ENCODE results near the gene CACNA2D3. TPM values are rescaled to one million over a fixed set of nuclear protein-coding genes. Genes with fewer than 3 reads are reported as not detected.

CACNA2D3 gene
- total RNA-seq, 1 donor from 2014 or later = not detected

DNA sequence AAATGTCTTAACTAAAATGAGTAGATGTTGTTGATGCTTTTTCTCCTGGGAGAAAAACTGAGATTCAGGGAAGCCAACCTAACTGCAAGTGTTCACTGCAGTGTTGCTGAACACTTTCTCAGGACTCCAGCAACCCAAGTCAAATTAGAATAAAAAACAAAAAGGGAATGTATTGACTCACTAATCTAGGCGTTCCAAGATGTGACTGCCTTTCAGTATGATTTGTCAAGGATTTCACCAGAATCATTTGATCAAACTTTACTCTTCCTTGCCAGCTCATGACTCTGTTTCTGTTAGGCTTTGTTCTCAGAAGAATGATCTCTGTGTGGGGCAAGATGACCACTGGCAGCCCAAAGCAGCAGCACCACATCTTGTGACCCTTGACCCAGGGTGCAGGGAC, 364.0 kb downstream of the CACNA2D3 start:
- H3K4me1 Mint-ChIP-seq = peaks cover 23% of the 10 kb centered on the region
- Histone ChIP-seq H3K9me3 (ENCODE audit: low read depth) (no peaks in the 10 kb centered on the region), H3K36me3 (no peaks in the 10 kb centered on the region), H3K4me3 (no peak overlapping the region), H3K4me2 (no peak overlapping the region), H3K4me1 (no peaks in the 10 kb centered on the region), H3K27me3 (no peaks in the 10 kb centered on the region), H3K9ac (no peak overlapping the region), H3F3A (ENCODE audit: low read depth) (no peaks in the 10 kb centered on the region), H3K79me2 (ENCODE audit: low read depth) (no peaks in the 10 kb centered on the region), H4K20me1 (ENCODE audit: low read depth) (no peaks in the 10 kb centered on the region), H3K27ac (no peak overlapping the region), H2AFZ (replicated peaks) (no peak overlapping the region)
- H3K36me3 Mint-ChIP-seq = no peaks in the 10 kb centered on the region
- H3K27me3 Mint-ChIP-seq (ENCODE audit: insufficient read depth, low read depth) = no peaks in the 10 kb centered on the region
- peaks cover 6% of the 10 kb centered on the region for H3K9me3 Mint-ChIP-seq
- DNase-seq (ENCODE audit: low spot score) = no peak
- TF ChIP-seq EZH2 (IDR thresholded peaks at IDR 0.05) (no peak), EZH2phosphoT487 (IDR thresholded peaks at IDR 0.05) (no peak)
- TF ChIP-seq, protein P1, sequence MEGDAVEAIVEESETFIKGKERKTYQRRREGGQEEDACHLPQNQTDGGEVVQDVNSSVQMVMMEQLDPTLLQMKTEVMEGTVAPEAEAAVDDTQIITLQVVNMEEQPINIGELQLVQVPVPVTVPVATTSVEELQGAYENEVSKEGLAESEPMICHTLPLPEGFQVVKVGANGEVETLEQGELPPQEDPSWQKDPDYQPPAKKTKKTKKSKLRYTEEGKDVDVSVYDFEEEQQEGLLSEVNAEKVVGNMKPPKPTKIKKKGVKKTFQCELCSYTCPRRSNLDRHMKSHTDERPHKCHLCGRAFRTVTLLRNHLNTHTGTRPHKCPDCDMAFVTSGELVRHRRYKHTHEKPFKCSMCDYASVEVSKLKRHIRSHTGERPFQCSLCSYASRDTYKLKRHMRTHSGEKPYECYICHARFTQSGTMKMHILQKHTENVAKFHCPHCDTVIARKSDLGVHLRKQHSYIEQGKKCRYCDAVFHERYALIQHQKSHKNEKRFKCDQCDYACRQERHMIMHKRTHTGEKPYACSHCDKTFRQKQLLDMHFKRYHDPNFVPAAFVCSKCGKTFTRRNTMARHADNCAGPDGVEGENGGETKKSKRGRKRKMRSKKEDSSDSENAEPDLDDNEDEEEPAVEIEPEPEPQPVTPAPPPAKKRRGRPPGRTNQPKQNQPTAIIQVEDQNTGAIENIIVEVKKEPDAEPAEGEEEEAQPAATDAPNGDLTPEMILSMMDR (IDR thresholded peaks at IDR 0.05) = no peak
- H3K4me3 Mint-ChIP-seq = no peak overlapping the region
- H3K27ac Mint-ChIP-seq = peak overlapping the region; percentile 57

GRCh38 chr3:54488297-54488696, 365.9 kb downstream of the CACNA2D3 start:
- no peaks in the 10 kb centered on the region for H3K27me3 ChIP-seq
- H3K27me3 Mint-ChIP-seq (ENCODE audit: insufficient read depth, low read depth) = no peaks in the 10 kb centered on the region
- TF ChIP-seq, protein P1 (IDR thresholded peaks at IDR 0.05) = no peak
- TF ChIP-seq EZH2 (IDR thresholded peaks at IDR 0.05) (no peak), EZH2phosphoT487 (IDR thresholded peaks at IDR 0.05) (no peak)
- no peaks in the 10 kb centered on the region for H3F3A ChIP-seq (ENCODE audit: low read depth)
- H3K36me3 ChIP-seq = no peaks in the 10 kb centered on the region
- no peak overlapping the region for H3K27ac ChIP-seq
- no peak overlapping the region for H3K4me2 ChIP-seq
- H3K36me3 Mint-ChIP-seq = no peaks in the 10 kb centered on the region
- H2AFZ ChIP-seq (replicated peaks) = no peak overlapping the region
- no peaks in the 10 kb centered on the region for H3K4me1 ChIP-seq
- H4K20me1 ChIP-seq (ENCODE audit: low read depth) = no peaks in the 10 kb centered on the region
- H3K9me3 Mint-ChIP-seq = peaks cover 6% of the 10 kb centered on the region
- H3K4me3 Mint-ChIP-seq = no peak overlapping the region
- peaks cover 16% of the 10 kb centered on the region for H3K4me1 Mint-ChIP-seq
- DNase-seq (ENCODE audit: low spot score) = no peak
- no peaks in the 10 kb centered on the region for H3K9me3 ChIP-seq (ENCODE audit: low read depth)
- H3K27ac Mint-ChIP-seq = no peak overlapping the region
- H3K4me3 ChIP-seq = no peak overlapping the region
- no peaks in the 10 kb centered on the region for H3K79me2 ChIP-seq (ENCODE audit: low read depth)
- no peak overlapping the region for H3K9ac ChIP-seq

DNA sequence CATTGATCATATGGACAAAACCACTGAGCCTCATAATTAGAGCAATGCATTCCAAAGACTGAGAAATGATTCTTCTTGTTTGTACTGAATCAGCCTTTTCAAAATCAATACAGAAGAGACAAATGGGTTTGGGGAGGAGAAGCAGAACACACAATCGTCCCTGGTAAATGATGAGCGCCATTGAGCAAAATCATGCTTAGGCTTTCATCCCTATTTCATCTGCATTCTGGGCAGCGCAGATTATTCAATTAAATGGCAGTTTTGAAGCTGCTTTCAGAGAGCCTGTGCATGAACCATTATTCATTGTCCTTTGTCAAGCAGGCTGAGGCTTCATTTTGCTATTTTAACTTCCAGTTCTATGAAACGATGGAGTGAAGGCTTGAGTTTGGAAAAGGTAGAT, 371.9 kb downstream of the CACNA2D3 start:
- DNase-seq (ENCODE audit: low spot score) = no peak
- no peak overlapping the region for H3K9ac ChIP-seq
- H3K4me3 ChIP-seq = no peak overlapping the region
- Mint-ChIP-seq H3K4me1 (no peaks in the 10 kb centered on the region), H3K9me3 (peaks cover 13% of the 10 kb centered on the region), H3K36me3 (no peaks in the 10 kb centered on the region), H3K27ac (no peak overlapping the region), H3K4me3 (no peak overlapping the region), H3K27me3 (ENCODE audit: insufficient read depth, low read depth) (no peaks in the 10 kb centered on the region)
- TF ChIP-seq EZH2 (IDR thresholded peaks at IDR 0.05) = no peak
- no peak for TF ChIP-seq EZH2phosphoT487 (IDR thresholded peaks at IDR 0.05)
- TF ChIP-seq, protein P1 (IDR thresholded peaks at IDR 0.05) = no peak
- no peaks in the 10 kb centered on the region for H3K27me3 ChIP-seq
- H3F3A ChIP-seq (ENCODE audit: low read depth) = no peaks in the 10 kb centered on the region
- H3K79me2 ChIP-seq (ENCODE audit: low read depth) = no peaks in the 10 kb centered on the region
- no peak overlapping the region for H3K27ac ChIP-seq
- peaks cover 3% of the 10 kb centered on the region for H3K36me3 ChIP-seq
- no peaks in the 10 kb centered on the region for H4K20me1 ChIP-seq (ENCODE audit: low read depth)
- H3K9me3 ChIP-seq (ENCODE audit: low read depth) = no peaks in the 10 kb centered on the region
- no peak overlapping the region for H2AFZ ChIP-seq (replicated peaks)
- no peak overlapping the region for H3K4me2 ChIP-seq
- no peaks in the 10 kb centered on the region for H3K4me1 ChIP-seq
